ENCODE results near the gene MLLT10.

The MLLT10 gene

GRCh38 chr10:21688870-21689269 lies 154.8 kb downstream of the MLLT10 start:
- TF ChIP-seq TAF1 (IDR thresholded peaks at IDR 0.05; ENCODE audit: borderline replicate concordance, insufficient read depth, low read length) (no peak), POLR2AphosphoS5 (IDR thresholded peaks at IDR 0.05; ENCODE audit: low read depth, low read length) (no peak), REST (IDR thresholded peaks at IDR 0.05; ENCODE audit: insufficient read depth in 1 of 2, low read depth in 2 of 2, low read length in 2 of 2) (no peak), SIN3A (IDR thresholded peaks at IDR 0.05; ENCODE audit: borderline replicate concordance, insufficient read depth, low read length) (no peak), FOXP2 (optimal IDR thresholded peaks at IDR 0.05; ENCODE audit: borderline replicate concordance, extremely low read depth, extremely low read length, insufficient read depth) (no peak)

GRCh38 chr10:21689881-21690280 lies 155.8 kb downstream of the MLLT10 start:
- no peak for TF ChIP-seq SIN3A (IDR thresholded peaks at IDR 0.05; ENCODE audit: borderline replicate concordance, insufficient read depth, low read length)
- no peak for TF ChIP-seq REST (IDR thresholded peaks at IDR 0.05; ENCODE audit: insufficient read depth in 1 of 2, low read depth in 2 of 2, low read length in 2 of 2)
- TF ChIP-seq TAF1 (IDR thresholded peaks at IDR 0.05; ENCODE audit: borderline replicate concordance, insufficient read depth, low read length) = no peak
- TF ChIP-seq FOXP2 (optimal IDR thresholded peaks at IDR 0.05; ENCODE audit: borderline replicate concordance, extremely low read depth, extremely low read length, insufficient read depth) = no peak
- no peak for TF ChIP-seq POLR2AphosphoS5 (IDR thresholded peaks at IDR 0.05; ENCODE audit: low read depth, low read length)

GRCh38 chr10:21692916-21693315 lies 158.9 kb downstream of the MLLT10 start:
- TF ChIP-seq TAF1 (IDR thresholded peaks at IDR 0.05; ENCODE audit: borderline replicate concordance, insufficient read depth, low read length) (no peak), REST (IDR thresholded peaks at IDR 0.05; ENCODE audit: insufficient read depth in 1 of 2, low read depth in 2 of 2, low read length in 2 of 2) (no peak), FOXP2 (optimal IDR thresholded peaks at IDR 0.05; ENCODE audit: borderline replicate concordance, extremely low read depth, extremely low read length, insufficient read depth) (no peak), POLR2AphosphoS5 (IDR thresholded peaks at IDR 0.05; ENCODE audit: low read depth, low read length) (no peak)

GRCh38 chr10:21693418-21693817 lies 159.4 kb downstream of the MLLT10 start:
- TF ChIP-seq POLR2AphosphoS5 (IDR thresholded peaks at IDR 0.05; ENCODE audit: low read depth, low read length) (no peak), SIN3A (IDR thresholded peaks at IDR 0.05; ENCODE audit: borderline replicate concordance, insufficient read depth, low read length) (no peak), FOXP2 (optimal IDR thresholded peaks at IDR 0.05; ENCODE audit: borderline replicate concordance, extremely low read depth, extremely low read length, insufficient read depth) (no peak), TAF1 (IDR thresholded peaks at IDR 0.05; ENCODE audit: borderline replicate concordance, insufficient read depth, low read length) (no peak), REST (IDR thresholded peaks at IDR 0.05; ENCODE audit: insufficient read depth in 1 of 2, low read depth in 2 of 2, low read length in 2 of 2) (no peak)

GRCh38 chr10:21694631-21695030 lies 160.6 kb downstream of the MLLT10 start:
- TF ChIP-seq POLR2AphosphoS5 (IDR thresholded peaks at IDR 0.05; ENCODE audit: low read depth, low read length) = no peak
- no peak for TF ChIP-seq SIN3A (IDR thresholded peaks at IDR 0.05; ENCODE audit: borderline replicate concordance, insufficient read depth, low read length)
